ENCODE results near the gene BDH1. TPM values are rescaled to one million over a fixed set of nuclear protein-coding genes. Genes with fewer than 3 reads are reported as not detected.

BDH1 gene
- total and polyA plus RNA-seq, 2 of the 13 experiments (the other 11 are each of a cell fraction or from before 2014, with no cell fraction given), result 21.2 to 71.9 TPM

DNA sequence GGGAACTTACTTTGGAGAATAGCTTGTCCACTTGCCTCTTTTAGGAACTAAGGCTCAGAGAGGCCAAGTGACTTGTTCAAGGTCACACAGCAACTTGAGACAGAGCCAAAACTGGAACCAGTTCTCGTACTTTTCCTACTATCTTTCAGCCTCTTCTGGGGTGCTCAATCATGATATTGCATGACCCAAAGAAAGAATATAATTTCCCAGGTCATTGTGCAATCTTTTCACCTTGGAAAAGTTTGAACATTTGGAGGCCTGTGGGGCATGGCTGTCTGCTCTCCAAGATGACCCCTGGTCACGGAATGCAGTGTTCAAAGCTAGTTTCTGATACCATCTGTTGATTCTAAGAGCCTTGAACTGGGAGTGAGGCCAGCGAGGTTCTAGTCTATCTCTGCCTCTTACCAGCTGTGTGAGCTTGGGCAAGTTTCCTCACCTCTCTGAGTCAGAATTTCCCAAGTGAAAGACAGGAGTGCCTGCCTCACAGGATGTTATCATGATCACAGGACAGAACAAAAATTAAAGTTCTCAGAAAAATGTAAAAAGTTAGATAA lies 89.7 kb downstream of the BDH1 start (continued):
- TF ChIP-seq HOXA7 (CRISPR knock-in tag; IDR thresholded peaks at IDR 0.05), result no peak
- TF ChIP-seq MXI1 (IDR thresholded peaks at IDR 0.05; ENCODE audit: borderline replicate concordance, low read depth, low read length), result 0 out of 3 replicates have a peak, but pooled peaks have one; percentile 1
- no peak for TF ChIP-seq ZNF136 (CRISPR knock-in tag; IDR thresholded peaks at IDR 0.05; ENCODE audit: low read depth)
- peak; percentile 81 for TF ChIP-seq PHF21A (CRISPR knock-in tag; IDR thresholded peaks at IDR 0.05)
- TF ChIP-seq ZNF552 (CRISPR knock-in tag; IDR thresholded peaks at IDR 0.05; ENCODE audit: borderline replicate concordance), result 0 out of 2 replicates have a peak, but pooled peaks have one; percentile 46
- no peak for TF ChIP-seq TCF12 (IDR thresholded peaks at IDR 0.05)
- TF ChIP-seq TCF12 (CRISPR knock-in tag; IDR thresholded peaks at IDR 0.05), result 0 out of 2 replicates have a peak, but pooled peaks have one; percentile 61
- no peak for TF ChIP-seq SIN3B (IDR thresholded peaks at IDR 0.05; ENCODE audit: low read length)
- peak; percentile 49; the same call in 1 of the 2 replicates for TF ChIP-seq MEIS2 (CRISPR knock-in tag; IDR thresholded peaks at IDR 0.05)
- TF ChIP-seq ZKSCAN1 (IDR thresholded peaks at IDR 0.05; ENCODE audit: low read length), result no peak
- TF ChIP-seq, protein P1, sequence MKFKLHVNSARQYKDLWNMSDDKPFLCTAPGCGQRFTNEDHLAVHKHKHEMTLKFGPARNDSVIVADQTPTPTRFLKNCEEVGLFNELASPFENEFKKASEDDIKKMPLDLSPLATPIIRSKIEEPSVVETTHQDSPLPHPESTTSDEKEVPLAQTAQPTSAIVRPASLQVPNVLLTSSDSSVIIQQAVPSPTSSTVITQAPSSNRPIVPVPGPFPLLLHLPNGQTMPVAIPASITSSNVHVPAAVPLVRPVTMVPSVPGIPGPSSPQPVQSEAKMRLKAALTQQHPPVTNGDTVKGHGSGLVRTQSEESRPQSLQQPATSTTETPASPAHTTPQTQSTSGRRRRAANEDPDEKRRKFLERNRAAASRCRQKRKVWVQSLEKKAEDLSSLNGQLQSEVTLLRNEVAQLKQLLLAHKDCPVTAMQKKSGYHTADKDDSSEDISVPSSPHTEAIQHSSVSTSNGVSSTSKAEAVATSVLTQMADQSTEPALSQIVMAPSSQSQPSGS (CRISPR knock-in tag; IDR thresholded peaks at IDR 0.05), result peak; percentile 78; the same call in 1 of the 2 replicates
- TF ChIP-seq, protein P2, sequence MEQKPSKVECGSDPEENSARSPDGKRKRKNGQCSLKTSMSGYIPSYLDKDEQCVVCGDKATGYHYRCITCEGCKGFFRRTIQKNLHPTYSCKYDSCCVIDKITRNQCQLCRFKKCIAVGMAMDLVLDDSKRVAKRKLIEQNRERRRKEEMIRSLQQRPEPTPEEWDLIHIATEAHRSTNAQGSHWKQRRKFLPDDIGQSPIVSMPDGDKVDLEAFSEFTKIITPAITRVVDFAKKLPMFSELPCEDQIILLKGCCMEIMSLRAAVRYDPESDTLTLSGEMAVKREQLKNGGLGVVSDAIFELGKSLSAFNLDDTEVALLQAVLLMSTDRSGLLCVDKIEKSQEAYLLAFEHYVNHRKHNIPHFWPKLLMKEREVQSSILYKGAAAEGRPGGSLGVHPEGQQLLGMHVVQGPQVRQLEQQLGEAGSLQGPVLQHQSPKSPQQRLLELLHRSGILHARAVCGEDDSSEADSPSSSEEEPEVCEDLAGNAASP (CRISPR knock-in tag; IDR thresholded peaks at IDR 0.05; ENCODE audit: borderline replicate concordance), result peak; percentile 96
- no peak for TF ChIP-seq XRCC5 (optimal IDR thresholded peaks at IDR 0.05; ENCODE audit: low read length)
- TF ChIP-seq, protein P3, sequence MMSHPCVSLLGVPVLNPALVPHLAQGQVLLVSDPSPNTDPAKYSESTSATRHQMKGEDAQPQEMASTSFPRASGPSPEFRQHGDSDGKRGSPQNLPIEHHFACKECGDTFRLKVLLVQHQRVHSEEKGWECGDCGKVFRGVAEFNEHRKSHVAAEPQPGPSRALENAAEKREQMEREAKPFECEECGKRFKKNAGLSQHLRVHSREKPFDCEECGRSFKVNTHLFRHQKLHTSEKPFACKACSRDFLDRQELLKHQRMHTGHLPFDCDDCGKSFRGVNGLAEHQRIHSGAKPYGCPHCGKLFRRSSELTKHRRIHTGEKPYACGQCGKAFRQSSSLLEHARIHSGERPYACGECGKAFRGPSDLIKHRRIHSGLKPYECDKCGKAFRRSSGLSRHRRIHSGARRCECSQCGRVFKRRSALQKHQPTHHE (CRISPR knock-in tag; IDR thresholded peaks at IDR 0.05; ENCODE audit: borderline replicate concordance), result peak; percentile 41; the same call in 1 of the 2 replicates
- TF ChIP-seq, protein P4, sequence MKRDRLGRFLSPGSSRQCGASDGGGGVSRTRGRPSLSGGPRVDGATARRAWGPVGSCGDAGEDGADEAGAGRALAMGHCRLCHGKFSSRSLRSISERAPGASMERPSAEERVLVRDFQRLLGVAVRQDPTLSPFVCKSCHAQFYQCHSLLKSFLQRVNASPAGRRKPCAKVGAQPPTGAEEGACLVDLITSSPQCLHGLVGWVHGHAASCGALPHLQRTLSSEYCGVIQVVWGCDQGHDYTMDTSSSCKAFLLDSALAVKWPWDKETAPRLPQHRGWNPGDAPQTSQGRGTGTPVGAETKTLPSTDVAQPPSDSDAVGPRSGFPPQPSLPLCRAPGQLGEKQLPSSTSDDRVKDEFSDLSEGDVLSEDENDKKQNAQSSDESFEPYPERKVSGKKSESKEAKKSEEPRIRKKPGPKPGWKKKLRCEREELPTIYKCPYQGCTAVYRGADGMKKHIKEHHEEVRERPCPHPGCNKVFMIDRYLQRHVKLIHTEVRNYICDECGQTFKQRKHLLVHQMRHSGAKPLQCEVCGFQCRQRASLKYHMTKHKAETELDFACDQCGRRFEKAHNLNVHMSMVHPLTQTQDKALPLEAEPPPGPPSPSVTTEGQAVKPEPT (CRISPR knock-in tag; IDR thresholded peaks at IDR 0.05; ENCODE audit: low read depth), result no peak
- TF ChIP-seq EZH2 (conservative IDR thresholded peaks at IDR 0.05; ENCODE audit: low read depth, low read length), result no peak
- no peak for TF ChIP-seq SOX6 (IDR thresholded peaks at IDR 0.05)
- peak; percentile 83 for TF ChIP-seq SOX6 (CRISPR knock-in tag; IDR thresholded peaks at IDR 0.05)
- TF ChIP-seq, protein P5, sequence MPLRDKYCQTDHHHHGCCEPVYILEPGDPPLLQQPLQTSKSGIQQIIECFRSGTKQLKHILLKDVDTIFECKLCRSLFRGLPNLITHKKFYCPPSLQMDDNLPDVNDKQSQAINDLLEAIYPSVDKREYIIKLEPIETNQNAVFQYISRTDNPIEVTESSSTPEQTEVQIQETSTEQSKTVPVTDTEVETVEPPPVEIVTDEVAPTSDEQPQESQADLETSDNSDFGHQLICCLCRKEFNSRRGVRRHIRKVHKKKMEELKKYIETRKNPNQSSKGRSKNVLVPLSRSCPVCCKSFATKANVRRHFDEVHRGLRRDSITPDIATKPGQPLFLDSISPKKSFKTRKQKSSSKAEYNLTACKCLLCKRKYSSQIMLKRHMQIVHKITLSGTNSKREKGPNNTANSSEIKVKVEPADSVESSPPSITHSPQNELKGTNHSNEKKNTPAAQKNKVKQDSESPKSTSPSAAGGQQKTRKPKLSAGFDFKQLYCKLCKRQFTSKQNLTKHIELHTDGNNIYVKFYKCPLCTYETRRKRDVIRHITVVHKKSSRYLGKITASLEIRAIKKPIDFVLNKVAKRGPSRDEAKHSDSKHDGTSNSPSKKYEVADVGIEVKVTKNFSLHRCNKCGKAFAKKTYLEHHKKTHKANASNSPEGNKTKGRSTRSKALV (CRISPR knock-in tag; IDR thresholded peaks at IDR 0.05), result 0 out of 2 replicates have a peak, but pooled peaks have one; percentile 2
- TF ChIP-seq, protein P6, sequence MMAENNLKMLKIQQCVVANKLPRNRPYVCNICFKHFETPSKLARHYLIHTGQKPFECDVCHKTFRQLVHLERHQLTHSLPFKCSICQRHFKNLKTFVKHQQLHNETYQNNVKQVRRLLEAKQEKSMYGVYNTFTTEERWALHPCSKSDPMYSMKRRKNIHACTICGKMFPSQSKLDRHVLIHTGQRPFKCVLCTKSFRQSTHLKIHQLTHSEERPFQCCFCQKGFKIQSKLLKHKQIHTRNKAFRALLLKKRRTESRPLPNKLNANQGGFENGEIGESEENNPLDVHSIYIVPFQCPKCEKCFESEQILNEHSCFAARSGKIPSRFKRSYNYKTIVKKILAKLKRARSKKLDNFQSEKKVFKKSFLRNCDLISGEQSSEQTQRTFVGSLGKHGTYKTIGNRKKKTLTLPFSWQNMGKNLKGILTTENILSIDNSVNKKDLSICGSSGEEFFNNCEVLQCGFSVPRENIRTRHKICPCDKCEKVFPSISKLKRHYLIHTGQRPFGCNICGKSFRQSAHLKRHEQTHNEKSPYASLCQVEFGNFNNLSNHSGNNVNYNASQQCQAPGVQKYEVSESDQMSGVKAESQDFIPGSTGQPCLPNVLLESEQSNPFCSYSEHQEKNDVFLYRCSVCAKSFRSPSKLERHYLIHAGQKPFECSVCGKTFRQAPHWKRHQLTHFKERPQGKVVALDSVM (CRISPR knock-in tag; IDR thresholded peaks at IDR 0.05), result peak; percentile 90
